H9 (cell line): ENCODE measurements around the gene AIFM1. TPM values are rescaled to one million over a fixed set of nuclear protein-coding genes. Genes with fewer than 3 reads are reported as not detected.

ENCODE experiments used
- DNase-seq: peaks from one replicate; pipeline ENCODE4 v3.0.0-alpha.2; 2017
- H2AFZ ChIP-seq: one replicate; pipeline ENCODE4 v1.6.1; 2013; ENCODE audit warnings: mild to moderate bottlenecking, low read length, control low read depth, moderate library complexity
- H2AK5ac ChIP-seq: 2 replicates; pipeline ENCODE4 v1.6.1; 2013; ENCODE audit warnings: low read length, control low read depth, mixed read lengths; ENCODE audit not compliant: insufficient read length
- H2BK120ac ChIP-seq: one replicate; pipeline ENCODE4 v1.6.1; 2013; ENCODE audit warnings: low read depth, mild to moderate bottlenecking, low read length, control low read depth, inconsistent platforms; ENCODE audit not compliant: poor library complexity, severe bottlenecking
- H2BK12ac ChIP-seq: 2 replicates; pipeline ENCODE4 v1.6.1; 2013; ENCODE audit warnings: low read length, control low read depth, mixed read lengths, low read depth; ENCODE audit not compliant: insufficient read length
- H2BK15ac ChIP-seq: 2 replicates; pipeline ENCODE4 v1.6.1; 2013; ENCODE audit warnings: low read depth, low read length, control low read depth
- H2BK20ac ChIP-seq: one replicate; pipeline ENCODE4 v1.6.1; 2013; ENCODE audit warnings: low read depth, mild to moderate bottlenecking, low read length, control low read depth, inconsistent platforms; ENCODE audit not compliant: poor library complexity, severe bottlenecking
- H2BK5ac ChIP-seq: 2 replicates; pipeline ENCODE4 v1.6.1; 2013; ENCODE audit warnings: low read length, control low read depth, mixed read lengths; ENCODE audit not compliant: insufficient read length
- H3K14ac ChIP-seq: 2 replicates; pipeline ENCODE4 v1.6.1; 2013; ENCODE audit warnings: low read length, control low read depth; ENCODE audit not compliant: insufficient read depth
- H3K18ac ChIP-seq: 2 replicates; pipeline ENCODE4 v1.6.1; 2013; ENCODE audit warnings: low read depth, mild to moderate bottlenecking, mixed read lengths, low read length, control low read depth; ENCODE audit not compliant: insufficient read length
- H3K23ac ChIP-seq: 2 replicates; pipeline ENCODE4 v1.6.1; 2013; ENCODE audit warnings: low read length, control low read depth, mixed read lengths, low read depth; ENCODE audit not compliant: insufficient read length
- H3K23me2 ChIP-seq: 2 replicates; pipeline ENCODE4 v1.6.1; 2013; ENCODE audit warnings: low read depth, mild to moderate bottlenecking, mixed read lengths, low read length, control low read depth; ENCODE audit not compliant: insufficient read length, poor library complexity, severe bottlenecking
- H3K27ac ChIP-seq: 2 replicates; pipeline ENCODE4 v1.5.1; 2013; ENCODE audit warnings: low read length, control low read depth, mixed read lengths, low read depth; ENCODE audit not compliant: insufficient read length
- H3K27me3 ChIP-seq: 2 replicates; pipeline ENCODE4 v1.6.1; 2013; ENCODE audit warnings: low read length, control low read depth, inconsistent platforms; ENCODE audit not compliant: insufficient read depth
- H3K4ac ChIP-seq: 2 replicates; pipeline ENCODE4 v1.6.1; 2013; ENCODE audit warnings: low read depth, mild to moderate bottlenecking, control low read depth, inconsistent platforms, low read length, moderate library complexity
- H3K4me1 ChIP-seq: 2 replicates; pipeline ENCODE4 v1.6.1; 2013; ENCODE audit warnings: low read length, control low read depth, inconsistent platforms; ENCODE audit not compliant: insufficient read depth
- H3K4me2 ChIP-seq: 2 replicates; pipeline ENCODE4 v1.6.1; 2013; ENCODE audit warnings: low read length, control low read depth, mixed read lengths; ENCODE audit not compliant: insufficient read length, insufficient read depth
- H3K56ac ChIP-seq: 2 replicates; pipeline ENCODE4 v1.6.1; 2013; ENCODE audit warnings: low read depth, mild to moderate bottlenecking, mixed read lengths, low read length, control low read depth; ENCODE audit not compliant: insufficient read length
- H3K79me1 ChIP-seq: 2 replicates; pipeline ENCODE4 v1.6.1; 2013; ENCODE audit warnings: low read depth, mild to moderate bottlenecking, moderate library complexity, low read length, control low read depth, inconsistent platforms; ENCODE audit not compliant: insufficient read depth, poor library complexity, severe bottlenecking
- H3K79me2 ChIP-seq: 2 replicates; pipeline ENCODE4 v1.6.1; 2013; ENCODE audit warnings: low read length, control low read depth, inconsistent platforms; ENCODE audit not compliant: insufficient read depth
- H3K9ac ChIP-seq: 2 replicates; pipeline ENCODE4 v1.6.1; 2013; ENCODE audit warnings: low read length, control low read depth, mixed read lengths; ENCODE audit not compliant: insufficient read length; ENCODE audit errors: extremely low read depth
- H3K9me3 ChIP-seq: one replicate; pipeline ENCODE4 v1.6.1; 2013; ENCODE audit warnings: low read depth, low read length, inconsistent platforms; ENCODE audit not compliant: control insufficient read depth
- H3T11ph ChIP-seq: one replicate; pipeline ENCODE4 v1.6.1; 2013; ENCODE audit warnings: mild to moderate bottlenecking, low read length, control low read depth, inconsistent platforms
- H4K20me1 ChIP-seq: one replicate; pipeline ENCODE4 v1.6.1; 2013; ENCODE audit not compliant: control insufficient read depth, insufficient read length, insufficient read depth
- H4K5ac ChIP-seq: 2 replicates; pipeline ENCODE4 v1.6.1; 2013; ENCODE audit warnings: low read depth, mild to moderate bottlenecking, mixed read lengths, low read length, control low read depth; ENCODE audit not compliant: insufficient read length
- H4K8ac ChIP-seq: replicated peaks from 2 replicates; pipeline ENCODE4 v1.6.1; 2013; ENCODE audit warnings: low read length, control low read depth, mixed read lengths, low read depth; ENCODE audit not compliant: insufficient read length
- H4K91ac ChIP-seq: 2 replicates; pipeline ENCODE4 v1.6.1; 2013; ENCODE audit warnings: low read depth, mild to moderate bottlenecking, moderate library complexity, mixed read lengths, low read length, control low read depth; ENCODE audit not compliant: insufficient read length
- H3K27ac Mint-ChIP-seq, 3 experiments: 2 replicates in 2 of 3; 3 replicates in 1 of 3; pipeline ENCODE4 v1.8.0; 2020 to 2021; ENCODE audit warnings: mixed read lengths in 3 of 3, mild to moderate bottlenecking in 1 of 3, moderate library complexity in 1 of 3
- H3K27me3 Mint-ChIP-seq: 2 replicates; pipeline ENCODE4 v1.8.0; 2021; ENCODE audit warnings: low read depth, mild to moderate bottlenecking, moderate library complexity, mixed read lengths
- H3K36me3 Mint-ChIP-seq, 3 experiments: 2 replicates in 2 of 3; 3 replicates in 1 of 3; pipeline ENCODE4 v1.8.0; 2020 to 2021; ENCODE audit warnings: low read depth in 3 of 3, mixed read lengths in 3 of 3; ENCODE audit not compliant: insufficient read depth in 1 of 3
- H3K4me1 Mint-ChIP-seq, 2 experiments: 2 replicates each; pipeline ENCODE4 v1.8.0; 2020; ENCODE audit warnings: mixed read lengths in 2 of 2
- H3K4me3 Mint-ChIP-seq, 2 experiments: 2 replicates in 1 of 2; 3 replicates in 1 of 2; pipeline ENCODE4 v1.8.0; 2020 to 2021; ENCODE audit warnings: mild to moderate bottlenecking in 2 of 2, mixed read lengths in 2 of 2, moderate library complexity in 1 of 2
- H3K9me3 Mint-ChIP-seq, 2 experiments: 2 replicates in 1 of 2; 3 replicates in 1 of 2; pipeline ENCODE4 v1.8.0; 2020; ENCODE audit warnings: mild to moderate bottlenecking in 2 of 2, mixed read lengths in 2 of 2, moderate library complexity in 1 of 2
- CTCF ChIP-seq: fragments of 200-600 bp; sonication (generic); conservative IDR thresholded peaks from 3 replicates; pipeline ENCODE4 v1.8.0; 2021; ENCODE audit warnings: antibody characterized with exemption, mild to moderate bottlenecking
- WGBS: extraction: QIAGEN DNeasy Blood & Tissue Kit; methylation state at CpG from one replicate; pipeline ENCODE4 v1.1.7; 2013; ENCODE audit warnings: missing lambda C conversion rate, low lambda C conversion rate, mixed read lengths; ENCODE audit not compliant: insufficient read length; ENCODE audit errors: extremely low coverage; 5-methylcytosine and 5-hydroxymethylcytosine counted together
- total RNA-seq: library from RNA; stranded (reverse); gene quantifications from 2 replicates; pipeline ENCODE4 v1.2.1, GENCODE V29; 2021

Gene AIFM1
- total RNA-seq, 1 experiment from 2014 or later = 43.7 TPM

- Mint-ChIP-seq H3K36me3 (peaks cover 0 to 1% (median 1%) of the 10 kb centered on the region in 3 experiments; a peak in 3 of 7 replicates), H3K27me3 (peaks cover 4% of the 10 kb centered on the region), H3K4me1 (peaks cover 9 to 14% of the 10 kb centered on the region in 2 experiments; a peak in 3 of 4 replicates), H3K9me3 (peaks cover 0 to 58% of the 10 kb centered on the region in 2 experiments; a peak in 4 of 5 replicates), H3K27ac (no peak overlapping the region), H3K4me3 (peak overlapping the region; percentile 92 to 93)
- Histone ChIP-seq H3K18ac (no peak overlapping the region), H3K27me3 (no peaks in the 10 kb centered on the region), H3K23me2 (peaks cover 6% of the 10 kb centered on the region), H3K27ac (no peak overlapping the region), H2BK20ac (no peak overlapping the region), H3K14ac (no peak overlapping the region), H4K8ac (no peak overlapping the region), H2AK5ac (no peak overlapping the region), H2AFZ (no peak overlapping the region), H3K9ac (no peak overlapping the region), H2BK12ac (no peak overlapping the region), H3K4me2 (peak overlapping the region; percentile 94), H2BK5ac (no peak overlapping the region), H3K56ac (no peak overlapping the region), H3K79me1 (no peaks in the 10 kb centered on the region), H3K4ac (no peak overlapping the region), H4K5ac (no peak overlapping the region), H3K4me1 (no peaks in the 10 kb centered on the region), H4K91ac (no peak overlapping the region), H3K23ac (no peak overlapping the region), H3K79me2 (peaks cover 4% of the 10 kb centered on the region; the same call in 1 of the 2 replicates), H3K9me3 (peaks cover 13% of the 10 kb centered on the region), H2BK120ac (no peak overlapping the region), H4K20me1 (no peaks in the 10 kb centered on the region), H2BK15ac (no peak overlapping the region), H3T11ph (no peak overlapping the region)
- no CpG with 5 or more reads among the region's 4 CpGs for WGBS
- no peak for TF ChIP-seq CTCF
- no peak for DNase-seq
Observed at GRCh38 chrX:130167040-130167439, 1.4 kb upstream of the AIFM1 start.
